Small intestine (tissue), 7 donors: ENCODE results near the gene GOLGB1. TPM values are rescaled to one million over a fixed set of nuclear protein-coding genes. Genes with fewer than 3 reads are reported as not detected.
A peak's percentile ranks its signal among the peaks of the same experiment; 100 is the strongest.

Source experiments
- DNase-seq, 2 donors: peaks; one replicate each; pipeline versions ENCODE4 v3.0.0 to v3.0.0-alpha.2; 2013
- FAIRE-seq: peaks from 2 replicates; lab custom pipeline; 2012; peaks lifted over from hg19 to GRCh38; lab: Jason Lieb, UNC
- H3K27ac ChIP-seq, 3 donors: one replicate each; pipeline ENCODE4 v1.5.1; 2013; ENCODE audit warnings: low read length in 2 of 3, mild to moderate bottlenecking in 2 of 3, control low read depth in 1 of 3, inconsistent platforms in 1 of 3, low read depth in 1 of 3, moderate library complexity in 1 of 3
- H3K27me3 ChIP-seq, 3 donors: one replicate each; pipeline ENCODE4 v1.6.1; 2013; ENCODE audit warnings: low read length in 3 of 3, inconsistent platforms in 1 of 3; ENCODE audit not compliant: control insufficient read depth in 3 of 3, insufficient read depth in 3 of 3
- H3K36me3 ChIP-seq, 3 donors: one replicate each; pipeline ENCODE4 v1.6.1; 2013; ENCODE audit warnings: low read length in 3 of 3, inconsistent platforms in 1 of 3, low read depth in 1 of 3, mild to moderate bottlenecking in 1 of 3, moderate library complexity in 1 of 3; ENCODE audit not compliant: control insufficient read depth in 3 of 3, insufficient read depth in 2 of 3
- H3K4me1 ChIP-seq, 3 donors: one replicate each; pipeline ENCODE4 v1.6.1; 2013; ENCODE audit warnings: low read length in 2 of 3, inconsistent platforms in 1 of 3, low read depth in 1 of 3, mild to moderate bottlenecking in 1 of 3, moderate library complexity in 1 of 3; ENCODE audit not compliant: control insufficient read depth in 3 of 3, insufficient read depth in 2 of 3
- H3K4me3 ChIP-seq, 3 donors: one replicate each; pipeline ENCODE4 v1.5.1; 2013; ENCODE audit warnings: low read length in 3 of 3, control low read depth in 1 of 3, inconsistent platforms in 1 of 3, low read depth in 1 of 3, mild to moderate bottlenecking in 1 of 3, moderate library complexity in 1 of 3
- H3K9me3 ChIP-seq, 2 donors: one replicate each; pipeline ENCODE4 v1.6.1; 2013; ENCODE audit warnings: low read depth in 1 of 2, low read length in 1 of 2; ENCODE audit not compliant: control insufficient read depth in 2 of 2, insufficient read depth in 1 of 2
- WGBS, 3 donors: extraction: QIAGEN DNeasy Blood & Tissue Kit; methylation state at CpG; one replicate each; pipeline ENCODE4 v1.1.7; 2013; 5-methylcytosine and 5-hydroxymethylcytosine counted together
- polyA plus RNA-seq, 4 donors: library from polyadenylated mRNA; stranded (reverse) in 3 of 4; unstranded in 1 of 4; fragments of 200-250 nt in 3 of 4; fragments of 120-200 nt in 1 of 4; gene quantifications; one replicate each; pipeline versions ENCODE4 v1.2.1 to v1.2.3, GENCODE V29; 2013
- donor health status: healthy with polysubstance abuse.
- donor health status: control.
- donor health status: control.
- donor health status: Bipolar disorder and iron deficiency.
- donor health status: healthy.

Gene GOLGB1
- polyA plus RNA-seq, 4 donors: 17.3 to 65.1 (median 25.5) TPM

- Histone ChIP-seq H3K4me3 (no peak overlapping the region), H3K4me1 (no peaks in the 10 kb centered on the region), H3K9me3 (no peaks in the 10 kb centered on the region), H3K27ac (no peak overlapping the region), H3K27me3 (no peaks in the 10 kb centered on the region), H3K36me3 (peaks cover 0 to 3% (median 2%) of the 10 kb centered on the region in 3 donors)
- no peak for DNase-seq
- FAIRE-seq: no peak
Measured at GRCh38 chr3:121735047-121735696, 14.4 kb downstream of the GOLGB1 start.

GRCh38 chr3:121730940-121731687, 18.4 kb downstream of the GOLGB1 start:
- WGBS, 3 donors: 84 to 94% (median 86%) methylated on average over 8 of the region's 8 CpGs
- H3K27me3 ChIP-seq: no peaks in the 10 kb centered on the region
- H3K4me1 ChIP-seq: no peaks in the 10 kb centered on the region
- H3K36me3 ChIP-seq: peaks cover 0 to 12% (median 5%) of the 10 kb centered on the region in 3 donors
- H3K27ac ChIP-seq: no peak overlapping the region
- no peak overlapping the region for H3K4me3 ChIP-seq
- FAIRE-seq (no peak), DNase-seq (no peak)
- H3K9me3 ChIP-seq: no peaks in the 10 kb centered on the region

GRCh38 chr3:121724130-121724529, 25.4 kb downstream of the GOLGB1 start:
- 74 to 89% (median 88%) methylated on average over 1 of the region's 1 CpG for WGBS, 3 donors
- no peaks in the 10 kb centered on the region for H3K4me1 ChIP-seq
- no peak overlapping the region for H3K27ac ChIP-seq
- H3K4me3 ChIP-seq: no peak overlapping the region
- DNase-seq: no peak
- H3K9me3 ChIP-seq: no peaks in the 10 kb centered on the region
- no peaks in the 10 kb centered on the region for H3K27me3 ChIP-seq
- no peak for FAIRE-seq
- H3K36me3 ChIP-seq: peaks cover 12 to 23% (median 22%) of the 10 kb centered on the region in 3 donors

GRCh38 chr3:121723485-121723884, 26.1 kb downstream of the GOLGB1 start:
- H3K4me1 ChIP-seq: no peaks in the 10 kb centered on the region
- H3K27me3 ChIP-seq: no peaks in the 10 kb centered on the region
- 83 to 100% (median 86%) methylated on average over 1 of the region's 1 CpG for WGBS, 3 donors
- FAIRE-seq (no peak), DNase-seq (no peak)
- no peak overlapping the region for H3K4me3 ChIP-seq
- peaks cover 13 to 24% (median 20%) of the 10 kb centered on the region in 3 donors for H3K36me3 ChIP-seq
- no peaks in the 10 kb centered on the region for H3K9me3 ChIP-seq
- no peak overlapping the region for H3K27ac ChIP-seq

- Histone ChIP-seq H3K4me3 (no peak overlapping the region), H3K9me3 (no peaks in the 10 kb centered on the region), H3K27me3 (no peaks in the 10 kb centered on the region), H3K27ac (no peak overlapping the region), H3K36me3 (peaks cover 16 to 29% (median 18%) of the 10 kb centered on the region in 3 donors), H3K4me1 (no peaks in the 10 kb centered on the region)
- 78 to 87% (median 79%) methylated on average over 1 of the region's 1 CpG for WGBS, 3 donors
- FAIRE-seq (no peak), DNase-seq (no peak)
Measured at GRCh38 chr3:121722411-121722810, 27.1 kb downstream of the GOLGB1 start.

GRCh38 chr3:121720163-121720562, 29.4 kb downstream of the GOLGB1 start:
- H3K9me3 ChIP-seq: no peaks in the 10 kb centered on the region
- H3K27me3 ChIP-seq: no peaks in the 10 kb centered on the region
- no peaks in the 10 kb centered on the region for H3K4me1 ChIP-seq
- DNase-seq (no peak), FAIRE-seq (no peak)
- H3K27ac ChIP-seq: no peak overlapping the region
- no peak overlapping the region for H3K4me3 ChIP-seq
- H3K36me3 ChIP-seq: peaks cover 16 to 29% (median 19%) of the 10 kb centered on the region in 3 donors

- no peak for DNase-seq
- no peak overlapping the region for H3K27ac ChIP-seq
- no peaks in the 10 kb centered on the region for H3K9me3 ChIP-seq
- FAIRE-seq: no peak
- no peaks in the 10 kb centered on the region for H3K27me3 ChIP-seq
- H3K4me3 ChIP-seq: no peak overlapping the region
- WGBS, 3 donors: 78 to 82% (median 82%) methylated on average over 5 of the region's 5 CpGs
- no peaks in the 10 kb centered on the region for H3K4me1 ChIP-seq
- H3K36me3 ChIP-seq: peaks cover 16 to 24% (median 19%) of the 10 kb centered on the region in 3 donors
Measured at GRCh38 chr3:121719423-121719822, 30.1 kb downstream of the GOLGB1 start.

GRCh38 chr3:121718205-121718846, 31.2 kb downstream of the GOLGB1 start:
- Histone ChIP-seq H3K27me3 (no peaks in the 10 kb centered on the region), H3K36me3 (peaks cover 12 to 21% (median 15%) of the 10 kb centered on the region in 3 donors), H3K4me1 (no peaks in the 10 kb centered on the region), H3K27ac (no peak overlapping the region), H3K4me3 (no peak overlapping the region), H3K9me3 (no peaks in the 10 kb centered on the region)
- WGBS, 3 donors: 67 to 88% (median 84%) methylated on average over 6 of the region's 6 CpGs
- DNase-seq: peak in 1 of 2 donors; percentile 7
- FAIRE-seq: no peak
